Dermis blood vessel endothelial cell (primary cell): ENCODE results near the gene MYH16. TPM values are rescaled to one million over a fixed set of nuclear protein-coding genes. Genes with fewer than 3 reads are reported as not detected.
"Not testable (repeated sequence)": the region's sequence is repeated elsewhere in the genome, so short reads cannot be mapped to it uniquely, and the experiment has no call there.

Source experiments
- DNase-seq: peaks from one replicate; pipeline ENCODE4 v3.0.0; 2010
- total RNA-seq: library from RNA; depleted of rRNA; stranded (reverse); fragments of >200 nt; gene quantifications from 2 replicates; pipeline ENCODE4 v1.2.3, GENCODE V29; 2014

Gene MYH16
- 0.19 TPM in 1 of 2 replicates, not detected in the other for total RNA-seq

GRCh38 chr7:99272476-99273045, at the start of gene MYH16:
TSS of gene MYH16 (plus strand) at chr7:99272839.
- peak; percentile 19 for DNase-seq

GRCh38 chr7:99224263-99224898, 48.3 kb upstream of the MYH16 start:
- not testable (repeated sequence) for DNase-seq

GRCh38 chr7:99224899-99225265, 47.8 kb upstream of the MYH16 start:
- no peak for DNase-seq

- DNase-seq = no peak
Observed at GRCh38 chr7:99229234-99229633, 43.4 kb upstream of the MYH16 start.

GRCh38 chr7:99232082-99232770, 40.4 kb upstream of the MYH16 start:
- no peak for DNase-seq

- DNase-seq = not testable (repeated sequence)
Observed at GRCh38 chr7:99232955-99233354, 39.7 kb upstream of the MYH16 start.

- no peak for DNase-seq
Observed at GRCh38 chr7:99234185-99234584, 38.5 kb upstream of the MYH16 start.

- no peak for DNase-seq
Observed at GRCh38 chr7:99235925-99236324, 36.7 kb upstream of the MYH16 start.

GRCh38 chr7:99237876-99238275, 34.8 kb upstream of the MYH16 start:
- DNase-seq = not testable (repeated sequence)

- DNase-seq = no peak
Observed at GRCh38 chr7:99238558-99239341, 33.9 kb upstream of the MYH16 start.

- no peak for DNase-seq
Observed at GRCh38 chr7:99242682-99243081, 30.0 kb upstream of the MYH16 start.

- no peak for DNase-seq
Observed at GRCh38 chr7:99243751-99244337, 28.8 kb upstream of the MYH16 start.

GRCh38 chr7:99244939-99245338, 27.7 kb upstream of the MYH16 start:
- no peak for DNase-seq

GRCh38 chr7:99248391-99249095, 24.1 kb upstream of the MYH16 start:
- no peak for DNase-seq

GRCh38 chr7:99249985-99250575, 22.6 kb upstream of the MYH16 start:
- DNase-seq = no peak

- no peak for DNase-seq
Observed at GRCh38 chr7:99252166-99252895, 20.3 kb upstream of the MYH16 start.

- DNase-seq = no peak
Observed at GRCh38 chr7:99253369-99253768, 19.3 kb upstream of the MYH16 start.

GRCh38 chr7:99254390-99254789, 18.2 kb upstream of the MYH16 start:
- no peak for DNase-seq

- no peak for DNase-seq
Observed at GRCh38 chr7:99255463-99255862, 17.2 kb upstream of the MYH16 start.

- no peak for DNase-seq
Observed at GRCh38 chr7:99257065-99257464, 15.6 kb upstream of the MYH16 start.

GRCh38 chr7:99257675-99258074, 15.0 kb upstream of the MYH16 start:
- DNase-seq = no peak
